ENCODE measurements around the gene MCHR1.

Gene MCHR1

DNA sequence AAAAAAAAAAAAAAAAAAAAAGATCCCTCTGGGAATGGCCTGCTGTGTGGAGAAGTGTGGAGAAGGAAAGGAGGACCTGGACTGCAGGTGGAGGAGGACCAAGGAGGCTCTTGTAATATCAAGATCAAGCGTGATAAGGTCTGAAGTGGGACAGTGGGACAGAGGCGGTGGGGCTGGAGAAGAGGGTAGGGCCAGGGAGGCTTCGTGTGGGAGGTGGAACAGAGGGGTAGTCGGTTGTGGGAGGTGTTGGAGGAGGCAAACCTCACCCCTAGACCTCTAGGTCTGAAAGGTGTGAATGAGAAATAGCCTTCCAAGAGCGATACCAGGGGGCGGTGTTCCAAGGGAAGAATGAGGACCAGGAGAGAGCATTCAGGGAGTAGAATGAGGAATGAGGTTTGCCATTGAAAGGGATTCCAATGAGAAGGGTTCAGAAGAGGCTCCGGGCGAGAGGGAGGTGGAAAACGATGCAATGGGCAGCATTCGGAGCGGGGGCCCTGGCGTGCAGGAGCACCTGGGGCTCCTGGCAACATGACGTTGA lies 44.2 kb downstream of the MCHR1 start:
- no peak for DNase-seq (ENCODE audit: low read depth in 1 of 2, low spot score in 1 of 2)

DNA sequence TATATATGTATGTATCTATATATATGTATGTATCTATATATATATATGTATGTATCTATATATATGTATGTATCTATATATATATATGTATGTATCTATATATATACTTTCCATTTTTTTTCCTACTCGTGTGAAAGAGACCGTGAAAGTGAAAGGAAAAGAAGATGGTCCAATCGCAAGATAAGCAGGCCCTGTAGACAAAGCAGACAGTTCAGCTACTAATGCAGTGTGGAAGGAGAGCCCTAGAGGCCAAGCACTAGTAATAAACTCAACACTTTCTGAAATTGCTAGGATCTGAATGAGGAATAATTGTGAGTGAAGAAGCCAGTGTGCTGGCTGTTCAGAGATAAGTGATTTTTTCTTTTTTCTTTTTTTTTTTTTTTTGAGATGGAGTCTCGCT lies 47.2 kb downstream of the MCHR1 start:
- DNase-seq (ENCODE audit: low read depth in 1 of 2, low spot score in 1 of 2) = no peak

DNA sequence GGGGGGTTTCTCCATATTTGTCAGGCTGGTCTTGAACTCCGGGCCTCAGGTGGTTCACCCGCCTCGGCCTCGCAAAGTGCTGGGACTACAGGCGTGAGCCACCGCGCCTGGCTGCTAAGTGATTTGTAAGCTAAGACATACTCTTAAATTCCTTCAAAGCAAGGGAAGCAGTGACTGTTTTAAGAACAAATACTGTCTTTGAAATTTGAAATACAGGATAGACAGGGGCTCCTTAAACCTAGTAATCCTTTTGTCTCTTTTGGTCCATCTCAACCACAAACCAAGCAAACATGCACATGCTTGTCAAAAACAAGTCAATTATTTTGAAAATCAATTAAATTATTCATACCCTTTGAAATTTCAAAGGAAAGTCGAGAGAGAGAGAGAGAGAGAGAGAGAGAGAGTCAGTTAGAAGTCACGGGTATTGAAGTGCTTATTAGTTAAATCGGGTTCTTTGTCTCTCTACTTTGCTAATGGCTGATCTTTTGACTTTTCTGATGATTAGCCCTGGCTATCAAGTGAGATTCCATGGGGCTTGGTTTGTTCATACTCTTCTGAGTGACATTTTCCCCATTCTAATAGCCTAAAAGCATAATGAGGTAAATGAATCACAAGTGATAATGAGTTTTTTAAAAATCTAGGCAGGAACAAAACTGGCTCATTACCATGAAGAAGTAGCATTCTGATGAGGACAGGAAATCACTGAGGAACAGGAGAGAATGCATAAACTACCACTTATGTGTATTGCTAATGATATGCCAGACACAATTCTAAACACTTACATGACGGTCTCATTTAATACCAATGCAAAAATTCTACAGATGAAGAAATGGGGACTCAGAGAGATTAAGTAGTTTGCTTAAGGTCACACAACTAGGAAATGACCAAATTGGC lies 48.0 kb downstream of the MCHR1 start:
- no peak for DNase-seq (ENCODE audit: low read depth in 1 of 2, low spot score in 1 of 2)

GRCh38 chr22:40727964-40728615 lies 48.8 kb downstream of the MCHR1 start:
- no peak for DNase-seq (ENCODE audit: low read depth in 1 of 2, low spot score in 1 of 2)

- DNase-seq (ENCODE audit: low read depth in 1 of 2, low spot score in 1 of 2) = peak; percentile 9 to 32
Observed at GRCh38 chr22:40728731-40729189, 49.5 kb downstream of the MCHR1 start.

DNA sequence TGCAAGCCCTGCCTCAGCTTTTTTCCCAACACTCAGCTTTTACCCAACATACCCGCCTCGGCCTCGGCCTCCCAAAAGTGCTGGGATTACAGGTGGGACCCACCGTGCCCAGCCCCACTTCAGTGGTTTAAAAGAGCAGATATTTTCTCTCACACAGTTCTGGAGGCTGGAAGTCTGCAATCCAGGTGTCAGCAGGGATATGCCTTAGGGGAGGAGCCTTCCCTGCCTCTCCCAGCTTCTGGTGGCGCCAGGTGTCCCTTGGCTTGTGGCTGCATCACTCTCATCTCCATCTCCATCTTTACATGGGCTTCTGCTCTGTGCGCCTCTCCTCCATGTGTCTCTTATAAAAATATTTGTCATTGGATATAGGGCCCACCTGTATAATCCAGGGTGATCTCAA lies 50.0 kb downstream of the MCHR1 start:
- DNase-seq (ENCODE audit: low read depth in 1 of 2, low spot score in 1 of 2) = no peak

All from activated CD4-positive, alpha-beta T cell treated with anti-CD3 and anti-CD28 coated beads, Interleukin-2, amount 50 U/mL, for 24 hours (primary cell).